ENCODE data around the gene ZNF384. TPM values are rescaled to one million over a fixed set of nuclear protein-coding genes. Genes with fewer than 3 reads are reported as not detected.

ZNF384 gene
- total RNA-seq, 4 donors from 2014 or later, result 26.2 to 52.5 (median 38.2) TPM

DNA sequence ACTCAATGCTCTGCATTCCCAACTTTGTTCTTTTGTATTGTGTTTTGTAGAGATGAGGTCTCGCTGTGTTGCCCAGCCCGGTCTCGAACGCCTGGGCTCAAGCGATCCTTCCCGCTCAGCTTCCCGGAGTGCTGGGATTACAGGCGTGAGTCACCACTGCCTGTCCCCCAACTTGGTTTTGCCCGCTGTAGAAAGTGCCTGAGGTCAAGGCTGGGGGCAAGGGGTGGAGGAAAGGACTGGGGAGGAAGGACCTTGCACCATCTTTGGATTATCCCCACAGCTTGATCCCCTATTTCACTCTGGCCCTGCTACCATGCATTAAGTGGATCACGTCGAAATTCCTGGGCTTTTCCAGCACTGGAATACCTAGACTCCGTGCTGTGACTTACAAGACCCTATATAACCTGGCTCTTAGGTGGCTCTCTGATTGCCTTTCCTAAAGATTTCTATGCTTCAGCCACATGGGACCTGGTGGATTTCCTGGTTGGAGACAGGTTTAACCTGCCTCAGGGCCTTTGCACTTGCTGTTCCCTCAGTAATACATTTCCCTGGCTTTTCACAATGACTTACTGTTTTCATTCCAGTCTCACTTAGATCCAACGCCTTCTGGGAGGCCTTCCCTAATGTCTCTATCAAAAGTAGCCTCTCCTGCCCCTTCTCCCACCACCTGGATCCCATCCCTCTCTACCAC is 12.0 kb upstream of the ZNF384 start:
- no peaks in the 10 kb centered on the region for H3K9me3 ChIP-seq
- H3K4me3 ChIP-seq, result peak overlapping the region in 2 of 4 donors; percentile 40 to 51
- TF ChIP-seq, protein P1, sequence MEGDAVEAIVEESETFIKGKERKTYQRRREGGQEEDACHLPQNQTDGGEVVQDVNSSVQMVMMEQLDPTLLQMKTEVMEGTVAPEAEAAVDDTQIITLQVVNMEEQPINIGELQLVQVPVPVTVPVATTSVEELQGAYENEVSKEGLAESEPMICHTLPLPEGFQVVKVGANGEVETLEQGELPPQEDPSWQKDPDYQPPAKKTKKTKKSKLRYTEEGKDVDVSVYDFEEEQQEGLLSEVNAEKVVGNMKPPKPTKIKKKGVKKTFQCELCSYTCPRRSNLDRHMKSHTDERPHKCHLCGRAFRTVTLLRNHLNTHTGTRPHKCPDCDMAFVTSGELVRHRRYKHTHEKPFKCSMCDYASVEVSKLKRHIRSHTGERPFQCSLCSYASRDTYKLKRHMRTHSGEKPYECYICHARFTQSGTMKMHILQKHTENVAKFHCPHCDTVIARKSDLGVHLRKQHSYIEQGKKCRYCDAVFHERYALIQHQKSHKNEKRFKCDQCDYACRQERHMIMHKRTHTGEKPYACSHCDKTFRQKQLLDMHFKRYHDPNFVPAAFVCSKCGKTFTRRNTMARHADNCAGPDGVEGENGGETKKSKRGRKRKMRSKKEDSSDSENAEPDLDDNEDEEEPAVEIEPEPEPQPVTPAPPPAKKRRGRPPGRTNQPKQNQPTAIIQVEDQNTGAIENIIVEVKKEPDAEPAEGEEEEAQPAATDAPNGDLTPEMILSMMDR (IDR thresholded peaks at IDR 0.05), result no peak
- TF ChIP-seq POLR2A (IDR thresholded peaks at IDR 0.05) (no peak), EP300 (IDR thresholded peaks at IDR 0.05) (no peak)
- H3K36me3 ChIP-seq, result no peaks in the 10 kb centered on the region
- DNase-seq (ENCODE audit: low spot score in 2 of 2), result no peak
- H3K27me3 ChIP-seq, result peaks cover 5 to 90% of the 10 kb centered on the region in 2 donors
- 22 to 30% methylated on average over 13 of the region's 13 CpGs for WGBS, 2 donors
- peaks cover 0 to 17% (median 14%) of the 10 kb centered on the region in 4 donors for H3K4me1 ChIP-seq
- H3K27ac ChIP-seq, result no peak overlapping the region

DNA sequence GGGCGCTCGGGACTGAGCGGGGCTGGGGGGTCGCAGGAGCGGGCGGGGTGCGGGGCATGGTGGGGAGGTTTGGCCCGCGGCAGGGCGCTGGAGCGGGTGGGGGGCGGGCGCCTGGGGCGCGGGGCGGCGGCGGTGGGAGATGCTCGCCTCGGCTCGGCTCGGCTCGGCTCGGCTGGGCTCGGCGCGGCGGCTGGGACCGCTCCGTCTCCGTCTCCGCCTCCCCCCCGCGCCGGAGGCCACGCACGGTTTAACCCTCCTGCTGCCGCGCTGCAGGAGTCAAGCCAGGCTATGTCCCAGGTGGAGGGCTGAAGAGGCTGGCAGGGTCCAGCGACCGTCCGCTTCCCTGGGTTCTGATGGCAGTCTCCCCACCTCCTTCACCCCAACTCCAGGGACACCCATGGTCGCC is 11.5 kb upstream of the ZNF384 start, which contains the start of gene PIANP:
Gene PIANP, minus strand, starts transcription at position 170 of the 406 bp plus-strand sequence. CDS start 2,754 bp downstream, outside the sequence.
- Histone ChIP-seq H3K36me3 (no peaks in the 10 kb centered on the region), H3K9me3 (no peaks in the 10 kb centered on the region), H3K27me3 (peaks cover 5 to 85% of the 10 kb centered on the region in 2 donors), H3K27ac (no peak within 1 kb of the TSS), H3K4me3 (peak within 1 kb of the TSS; percentile 2 to 51 (median 38)), H3K4me1 (peaks cover 0 to 17% (median 14%) of the 10 kb centered on the region in 4 donors)
- TF ChIP-seq EP300 (IDR thresholded peaks at IDR 0.05), result no peak
- no peak for TF ChIP-seq POLR2A (IDR thresholded peaks at IDR 0.05)
- TF ChIP-seq, protein P1 (IDR thresholded peaks at IDR 0.05), result no peak
- no peak for DNase-seq (ENCODE audit: low spot score in 2 of 2)
- 0 to 2% methylated on average over 6 to 26 of the region's 43 CpGs for WGBS, 2 donors

DNA sequence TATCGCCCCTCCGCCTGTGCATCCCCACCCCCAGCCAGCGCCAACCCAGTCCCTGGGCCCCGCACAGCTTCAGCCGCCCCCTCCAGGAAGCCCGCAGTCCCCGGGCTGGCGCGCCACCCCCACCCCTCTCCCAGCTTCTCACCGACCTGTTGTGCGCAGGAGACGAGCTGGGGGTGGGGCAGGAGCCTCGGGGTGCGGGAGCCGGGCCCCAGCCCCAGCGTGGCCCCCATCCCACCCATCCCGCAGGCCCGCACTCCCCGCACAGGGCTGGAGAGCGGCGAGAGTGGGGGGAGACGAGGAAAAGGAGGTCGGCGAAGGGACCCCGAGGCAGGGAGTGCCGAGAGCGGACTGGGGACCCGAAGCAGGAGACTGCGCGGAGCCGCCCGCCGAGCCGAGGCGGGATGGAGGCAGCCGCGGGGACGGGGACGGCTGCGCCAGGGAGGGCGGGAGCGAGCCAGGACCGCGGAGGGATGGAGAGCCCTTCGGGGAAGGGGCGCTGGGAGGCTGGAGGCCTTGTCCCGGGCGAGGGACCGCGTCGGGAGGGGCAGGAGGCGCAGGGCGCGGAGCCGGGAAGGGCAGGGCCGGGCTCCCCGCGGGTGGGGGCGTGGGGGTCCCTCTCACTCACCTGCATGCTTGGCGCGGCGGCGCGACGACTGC is 10.9 kb upstream of the ZNF384 start:
- WGBS, 2 donors, result 2 to 3% methylated on average over 35 to 47 of the region's 65 CpGs
- H3K4me3 ChIP-seq, result peak overlapping the region; percentile 2 to 51 (median 38)
- TF ChIP-seq POLR2A (IDR thresholded peaks at IDR 0.05), result no peak
- TF ChIP-seq, protein P1 (IDR thresholded peaks at IDR 0.05), result no peak
- TF ChIP-seq EP300 (IDR thresholded peaks at IDR 0.05), result no peak
- no peak for DNase-seq (ENCODE audit: low spot score in 2 of 2)
- H3K36me3 ChIP-seq, result no peaks in the 10 kb centered on the region
- no peaks in the 10 kb centered on the region for H3K9me3 ChIP-seq
- H3K4me1 ChIP-seq, result peaks cover 0 to 17% (median 14%) of the 10 kb centered on the region in 4 donors
- H3K27ac ChIP-seq, result no peak overlapping the region
- peaks cover 5 to 79% of the 10 kb centered on the region in 2 donors for H3K27me3 ChIP-seq

DNA sequence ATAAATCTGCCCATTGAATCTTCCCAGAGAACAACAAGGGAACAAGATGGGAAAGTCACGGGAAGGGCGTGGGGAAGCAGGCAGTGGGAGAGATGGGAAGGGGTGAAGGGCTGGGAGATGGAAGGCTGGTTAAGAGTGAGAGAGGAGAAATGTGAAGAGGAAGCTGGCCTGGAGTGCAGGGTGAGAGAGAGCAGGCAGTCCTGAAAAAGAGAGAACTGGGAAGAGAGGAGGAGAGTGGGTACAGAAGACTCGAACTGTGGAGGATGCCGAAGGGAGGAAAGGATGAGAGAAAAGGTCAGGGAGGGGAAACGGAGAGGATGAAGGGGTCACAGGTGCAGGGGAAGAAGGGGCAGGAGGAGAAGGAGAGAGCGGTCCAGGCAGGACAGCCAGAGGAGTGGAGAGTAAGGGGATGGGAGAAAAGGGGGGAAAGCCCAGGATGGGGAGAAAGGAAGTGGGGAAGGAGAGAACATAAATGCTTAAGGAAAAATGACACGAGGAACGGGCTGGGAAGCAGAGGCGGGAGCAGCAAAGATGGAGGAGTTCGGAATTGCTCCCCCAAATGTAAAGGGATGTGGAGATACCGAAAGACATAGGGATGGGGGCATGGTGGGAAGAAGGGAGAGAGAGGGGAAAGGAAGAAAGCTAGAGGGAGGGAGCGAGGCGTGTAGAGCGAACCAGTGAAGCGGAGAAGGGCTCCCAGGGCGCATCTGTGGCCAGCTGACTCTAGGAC is 10.2 kb upstream of the ZNF384 start:
- peaks cover 5 to 73% of the 10 kb centered on the region in 2 donors for H3K27me3 ChIP-seq
- H3K36me3 ChIP-seq, result no peaks in the 10 kb centered on the region
- peak overlapping the region in 2 of 4 donors; percentile 36 to 51 for H3K4me3 ChIP-seq
- no peak overlapping the region for H3K27ac ChIP-seq
- WGBS, 2 donors, result 15 to 19% methylated on average over 16 of the region's 16 CpGs
- no peaks in the 10 kb centered on the region for H3K9me3 ChIP-seq
- DNase-seq (ENCODE audit: low spot score in 2 of 2), result no peak
- TF ChIP-seq, protein P1 (IDR thresholded peaks at IDR 0.05), result no peak
- peaks cover 0 to 17% (median 14%) of the 10 kb centered on the region in 4 donors for H3K4me1 ChIP-seq
